A673 (cell line): ENCODE measurements around the gene COL11A1. TPM values are rescaled to one million over a fixed set of nuclear protein-coding genes. Genes with fewer than 3 reads are reported as not detected.

Source experiments
- BruUV-seq: library from RNA; stranded (reverse); fragments of 400-500 nt; replicated peaks from 2 replicates; lab custom pipeline; 2021; lab: Mats Ljungman, UMichigan
- CTCF ChIA-PET: fragments of 300-600 bp; sonication (Branson Sonifier 250); formaldehyde crosslinking; loops from one replicate; lab custom pipeline; 2022; ENCODE audit warnings: antibody characterized with exemption; lab: Charles Lee
- POLR2A ChIA-PET: fragments of 300-600 bp; sonication (Branson Sonifier 250); formaldehyde crosslinking; loops from one replicate; lab custom pipeline; 2022; ENCODE audit warnings: antibody characterized with exemption; ENCODE audit not compliant: low non-redundant PET; lab: Charles Lee
- DNase-seq: peaks from one replicate; pipeline ENCODE4 v3.0.0-alpha.2; 2015; ENCODE audit warnings: low spot score
- H3K27ac ChIP-seq: fragments of 200-600 bp; sonication (generic); 2 replicates; pipeline ENCODE4 v1.5.1; 2016; ENCODE audit warnings: mixed run types, low read depth, mild to moderate bottlenecking, mixed read lengths, antibody characterized with exemption, low read length; ENCODE audit not compliant: poor library complexity, severe bottlenecking
- H3K27me3 ChIP-seq: fragments of 200-600 bp; sonication (generic); replicated peaks from 2 replicates; pipeline ENCODE4 v1.6.1; 2017; ENCODE audit warnings: mixed run types, low read depth, mild to moderate bottlenecking, mixed read lengths, antibody characterized with exemption, low read length; ENCODE audit not compliant: insufficient read depth, poor library complexity
- H3K36me3 ChIP-seq: fragments of 200-600 bp; sonication (generic); 2 replicates; pipeline ENCODE4 v1.6.1; 2016; ENCODE audit warnings: mixed run types, mild to moderate bottlenecking, mixed read lengths, antibody characterized with exemption, low read length; ENCODE audit not compliant: insufficient read depth, poor library complexity, severe bottlenecking
- H3K4me1 ChIP-seq: fragments of 200-600 bp; sonication (generic); 2 replicates; pipeline ENCODE4 v1.6.1; 2017; ENCODE audit warnings: mixed run types, mild to moderate bottlenecking, mixed read lengths, antibody characterized with exemption, low read length; ENCODE audit not compliant: insufficient read depth, poor library complexity, severe bottlenecking
- H3K4me3 ChIP-seq: fragments of 200-600 bp; sonication (generic); 2 replicates; pipeline ENCODE4 v1.5.1; 2016; ENCODE audit warnings: low read depth, mixed run types, mild to moderate bottlenecking, mixed read lengths, low read length; ENCODE audit not compliant: poor library complexity, severe bottlenecking
- H3K9me3 ChIP-seq: fragments of 200-600 bp; sonication (generic); 2 replicates; pipeline ENCODE4 v1.6.1; 2016; ENCODE audit warnings: mixed run types, low read depth, mild to moderate bottlenecking, mixed read lengths, antibody characterized with exemption, low read length; ENCODE audit not compliant: poor library complexity, severe bottlenecking
- EZH2 ChIP-seq: fragments of 200-600 bp; sonication (generic); IDR thresholded peaks from 2 replicates; pipeline ENCODE4 v1.6.1; 2017; ENCODE audit warnings: borderline replicate concordance, low read depth, mild to moderate bottlenecking, mixed read lengths, antibody characterized with exemption, low read length; ENCODE audit not compliant: poor library complexity, severe bottlenecking
- intact Hi-C: fragments of 100-400 bp; cut with micrococcal nuclease; formaldehyde crosslinking; loops from one replicate; pipeline ENCODE4 v1.10.0; 2022; ENCODE audit not compliant: unreplicated experiment
- total RNA-seq: library from RNA; stranded (reverse); gene quantifications from 2 replicates; pipeline ENCODE4 v1.2.3, GENCODE V29; 2021
- TF ChIP-seq, protein P1 (sequence below): fragments of 300-800, 200-600 bp; sonication (generic); conservative IDR thresholded peaks from 2 replicates; pipeline ENCODE4 v1.5.1; 2017; ENCODE audit warnings: low read depth, mild to moderate bottlenecking, antibody characterized with exemption, low read length, moderate library complexity, mixed read lengths

COL11A1 gene
- total RNA-seq, 1 experiment from 2014 or later, result 0.37 TPM

- ChIA-PET POLR2A (no interaction called here), CTCF (no interaction called here)
- BruUV-seq, result no TSS peak
- no peaks in the 10 kb centered on the region for H3K9me3 ChIP-seq
- H3K4me3 ChIP-seq, result no peak overlapping the region
- H3K4me1 ChIP-seq, result no peaks in the 10 kb centered on the region
- no peak for DNase-seq
- no peak overlapping the region for H3K27ac ChIP-seq
- TF ChIP-seq, protein P1, sequence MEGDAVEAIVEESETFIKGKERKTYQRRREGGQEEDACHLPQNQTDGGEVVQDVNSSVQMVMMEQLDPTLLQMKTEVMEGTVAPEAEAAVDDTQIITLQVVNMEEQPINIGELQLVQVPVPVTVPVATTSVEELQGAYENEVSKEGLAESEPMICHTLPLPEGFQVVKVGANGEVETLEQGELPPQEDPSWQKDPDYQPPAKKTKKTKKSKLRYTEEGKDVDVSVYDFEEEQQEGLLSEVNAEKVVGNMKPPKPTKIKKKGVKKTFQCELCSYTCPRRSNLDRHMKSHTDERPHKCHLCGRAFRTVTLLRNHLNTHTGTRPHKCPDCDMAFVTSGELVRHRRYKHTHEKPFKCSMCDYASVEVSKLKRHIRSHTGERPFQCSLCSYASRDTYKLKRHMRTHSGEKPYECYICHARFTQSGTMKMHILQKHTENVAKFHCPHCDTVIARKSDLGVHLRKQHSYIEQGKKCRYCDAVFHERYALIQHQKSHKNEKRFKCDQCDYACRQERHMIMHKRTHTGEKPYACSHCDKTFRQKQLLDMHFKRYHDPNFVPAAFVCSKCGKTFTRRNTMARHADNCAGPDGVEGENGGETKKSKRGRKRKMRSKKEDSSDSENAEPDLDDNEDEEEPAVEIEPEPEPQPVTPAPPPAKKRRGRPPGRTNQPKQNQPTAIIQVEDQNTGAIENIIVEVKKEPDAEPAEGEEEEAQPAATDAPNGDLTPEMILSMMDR, result no peak
- no peak for TF ChIP-seq EZH2
- intact Hi-C loops, result no loop called here
- H3K27me3 ChIP-seq, result no peaks in the 10 kb centered on the region
- H3K36me3 ChIP-seq, result no peaks in the 10 kb centered on the region
Measured at GRCh38 chr1:102919659-102920058, 188.7 kb downstream of the COL11A1 start.

DNA sequence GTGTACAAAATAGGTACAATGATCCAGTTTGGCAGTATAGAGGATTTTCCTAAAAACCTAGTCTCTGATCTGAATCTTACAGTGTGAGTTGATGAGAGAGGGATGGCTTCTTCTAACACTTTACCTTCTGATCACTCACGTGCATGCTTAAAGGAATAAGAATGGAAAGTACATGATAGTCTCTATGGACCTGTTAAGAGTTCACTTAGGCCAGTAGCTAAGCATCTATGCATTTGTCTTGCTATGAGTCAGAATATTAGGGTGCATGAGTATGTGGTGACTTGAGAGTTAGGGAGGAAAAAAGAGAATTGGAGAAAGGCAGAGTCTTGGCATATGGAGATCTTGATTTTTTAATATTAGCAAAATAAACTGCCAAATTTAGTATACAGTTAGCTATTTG is 206.3 kb downstream of the COL11A1 start:
- Histone ChIP-seq H3K4me3 (no peak overlapping the region), H3K9me3 (no peaks in the 10 kb centered on the region), H3K36me3 (no peaks in the 10 kb centered on the region), H3K27ac (no peak overlapping the region), H3K27me3 (no peaks in the 10 kb centered on the region), H3K4me1 (no peaks in the 10 kb centered on the region)
- TF ChIP-seq, protein P1, result no peak
- no peak for TF ChIP-seq EZH2
- DNase-seq, result no peak
- ChIA-PET CTCF (no interaction called here), POLR2A (no interaction called here)
- intact Hi-C loops, result no loop called here
- no TSS peak for BruUV-seq

GRCh38 chr1:102899935-102900334 is 208.4 kb downstream of the COL11A1 start:
- ChIA-PET POLR2A (no interaction called here), CTCF (no interaction called here)
- TF ChIP-seq, protein P1, result no peak
- TF ChIP-seq EZH2, result no peak
- H3K4me3 ChIP-seq, result no peak overlapping the region
- intact Hi-C loops, result no loop called here
- no peaks in the 10 kb centered on the region for H3K4me1 ChIP-seq
- no TSS peak for BruUV-seq
- H3K27ac ChIP-seq, result no peak overlapping the region
- H3K27me3 ChIP-seq, result no peaks in the 10 kb centered on the region
- no peaks in the 10 kb centered on the region for H3K9me3 ChIP-seq
- no peak for DNase-seq
- no peaks in the 10 kb centered on the region for H3K36me3 ChIP-seq
